Vagina (tissue), 2 donors: ENCODE data around the gene RYR2.

Source experiments
- CTCF ChIP-seq, 3 experiments: fragments of 450-650 bp in 2 of 3; fragments of 200-600 bp in 1 of 3; sonication (generic) in 1 of 3; IDR thresholded peaks; one replicate each; pipeline ENCODE4 v1.5.1; 2017 to 2019; ENCODE audit warnings: antibody characterized with exemption in 3 of 3, mild to moderate bottlenecking in 2 of 3, moderate library complexity in 2 of 3
- POLR2A ChIP-seq, 2 donors: fragments of 450-650 bp; IDR thresholded peaks; one replicate each; pipeline ENCODE4 v1.6.1; 2017; ENCODE audit warnings: antibody characterized with exemption in 2 of 2, mild to moderate bottlenecking in 2 of 2, moderate library complexity in 2 of 2

- TF ChIP-seq CTCF (IDR thresholded peaks at IDR 0.05): no peak
- no peak for TF ChIP-seq POLR2A (IDR thresholded peaks at IDR 0.05)
These were observed 124.1 kb downstream of the RYR2 start for GRCh38 chr1:237166086-237166485.
